GM21528 (cell line): ENCODE results near the gene NRIP1.

Source experiments
- ATAC-seq: cut with Tn5 transposase; IDR thresholded peaks from one replicate; pipeline ENCODE4 v1.9.1; 2021; ENCODE audit warnings: mild to moderate bottlenecking, moderate library complexity; ENCODE audit not compliant: unreplicated experiment, low FRiP score

The NRIP1 gene

GRCh38 chr21:15009837-15010363 lies 54.9 kb downstream of the NRIP1 start:
- no peak for ATAC-seq

DNA sequence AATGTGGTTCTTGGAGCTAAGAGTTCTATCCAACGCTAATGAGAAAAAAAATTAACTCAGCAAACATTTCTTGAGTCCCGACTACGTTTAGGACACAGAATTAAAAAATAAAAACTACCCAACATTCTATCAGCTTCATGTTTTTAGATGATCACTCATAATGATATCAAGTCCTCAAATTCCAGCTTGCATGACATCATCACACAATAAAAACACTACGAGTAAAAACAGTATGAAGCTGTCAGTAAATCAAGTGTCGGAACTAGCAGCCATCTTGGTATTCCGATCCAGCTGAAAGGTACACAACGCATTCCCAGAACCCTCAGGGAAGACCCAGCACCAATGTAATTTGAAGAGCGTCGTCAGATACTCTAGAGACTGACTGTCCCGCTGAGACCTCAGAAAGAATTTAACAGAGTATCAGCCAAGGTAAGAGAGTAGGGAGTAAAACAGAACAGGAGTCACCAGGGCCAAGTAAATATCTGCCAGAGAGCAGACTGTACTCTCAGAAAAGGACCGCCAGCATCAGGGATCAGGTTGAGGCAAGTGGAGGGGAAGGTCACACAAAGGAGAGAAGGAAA lies 57.0 kb downstream of the NRIP1 start:
- ATAC-seq, result no peak

DNA sequence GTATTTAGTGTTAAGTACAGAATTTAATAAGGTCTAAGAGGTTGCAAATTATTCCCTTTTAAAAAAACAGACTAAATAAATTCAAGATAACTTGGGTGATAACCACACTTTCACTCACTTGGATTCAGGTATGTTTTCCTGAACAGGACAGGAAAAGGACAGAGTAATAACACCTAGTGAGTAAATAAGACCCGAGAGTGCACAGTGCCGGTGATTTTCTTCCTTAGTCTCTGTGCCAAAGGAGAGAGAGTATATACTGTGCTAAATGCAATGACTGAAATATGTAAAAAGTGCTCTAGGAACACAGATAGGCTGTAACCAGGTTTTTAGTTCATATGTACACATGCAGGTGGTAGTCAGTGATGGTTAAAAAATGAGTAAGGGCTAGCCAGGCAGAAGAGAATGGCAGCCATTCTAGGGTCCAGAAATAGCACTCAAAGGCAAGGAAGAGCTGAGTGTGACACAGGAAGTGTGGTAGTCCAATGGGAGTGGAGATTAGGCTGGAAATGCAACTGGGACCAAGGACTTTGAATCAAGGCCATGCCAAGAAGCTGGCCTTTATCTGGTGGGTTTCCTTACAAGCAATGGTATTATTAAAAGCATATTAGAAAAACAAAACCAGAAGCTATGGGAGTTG lies 58.1 kb downstream of the NRIP1 start:
- no peak for ATAC-seq

DNA sequence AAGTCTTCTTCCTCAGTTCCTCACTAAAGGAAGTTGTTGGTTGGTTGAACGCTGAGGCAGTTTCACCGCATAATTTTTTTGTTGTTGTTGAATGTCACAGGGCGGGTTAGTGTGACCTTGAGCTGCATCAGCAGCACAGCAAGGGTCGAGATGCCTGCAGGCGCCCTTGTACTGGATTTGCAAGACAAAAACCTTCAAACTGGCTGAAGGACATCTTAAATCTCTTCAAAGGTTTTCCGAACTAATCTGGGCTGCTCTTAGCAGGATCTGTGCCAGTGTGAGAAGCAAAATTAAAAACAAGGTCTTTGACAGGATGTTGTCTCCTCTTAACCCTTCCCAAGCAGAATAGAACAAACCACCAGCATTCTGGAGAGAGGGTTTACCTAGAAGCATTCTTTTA lies 59.4 kb downstream of the NRIP1 start:
- ATAC-seq, result no peak

GRCh38 chr21:15004721-15005370 lies 60.0 kb downstream of the NRIP1 start:
- ATAC-seq, result no peak

DNA sequence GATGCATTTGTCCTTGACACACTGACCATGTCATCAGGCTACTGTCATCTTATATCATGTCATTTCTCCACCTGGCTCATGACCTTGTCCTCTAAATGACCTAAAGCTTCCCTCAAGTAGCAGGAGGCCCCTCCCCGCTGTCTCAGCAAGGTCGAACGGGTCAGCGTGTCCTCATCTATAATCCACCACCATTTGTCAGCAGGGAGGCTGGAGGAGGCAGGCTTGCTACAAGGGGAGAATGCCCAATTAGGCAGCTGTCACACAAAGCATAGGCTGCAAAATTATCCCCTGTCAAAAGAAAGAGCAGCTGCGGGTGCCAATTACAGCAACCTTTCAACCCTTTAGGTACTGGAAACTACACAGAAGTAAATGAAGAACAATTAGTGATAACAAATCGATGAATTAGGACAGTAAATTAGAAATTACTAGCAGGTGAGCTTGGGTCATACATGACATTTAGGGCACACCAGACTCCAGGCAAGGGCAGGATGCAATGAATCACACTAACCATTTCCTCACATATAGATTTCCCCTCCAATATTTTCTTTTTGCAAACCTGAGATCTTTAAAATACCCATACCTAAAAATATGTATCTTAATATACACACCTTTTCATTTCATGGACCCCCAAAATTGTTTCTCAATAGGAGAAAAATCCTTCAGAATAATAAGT lies 61.2 kb downstream of the NRIP1 start:
- no peak for ATAC-seq

DNA sequence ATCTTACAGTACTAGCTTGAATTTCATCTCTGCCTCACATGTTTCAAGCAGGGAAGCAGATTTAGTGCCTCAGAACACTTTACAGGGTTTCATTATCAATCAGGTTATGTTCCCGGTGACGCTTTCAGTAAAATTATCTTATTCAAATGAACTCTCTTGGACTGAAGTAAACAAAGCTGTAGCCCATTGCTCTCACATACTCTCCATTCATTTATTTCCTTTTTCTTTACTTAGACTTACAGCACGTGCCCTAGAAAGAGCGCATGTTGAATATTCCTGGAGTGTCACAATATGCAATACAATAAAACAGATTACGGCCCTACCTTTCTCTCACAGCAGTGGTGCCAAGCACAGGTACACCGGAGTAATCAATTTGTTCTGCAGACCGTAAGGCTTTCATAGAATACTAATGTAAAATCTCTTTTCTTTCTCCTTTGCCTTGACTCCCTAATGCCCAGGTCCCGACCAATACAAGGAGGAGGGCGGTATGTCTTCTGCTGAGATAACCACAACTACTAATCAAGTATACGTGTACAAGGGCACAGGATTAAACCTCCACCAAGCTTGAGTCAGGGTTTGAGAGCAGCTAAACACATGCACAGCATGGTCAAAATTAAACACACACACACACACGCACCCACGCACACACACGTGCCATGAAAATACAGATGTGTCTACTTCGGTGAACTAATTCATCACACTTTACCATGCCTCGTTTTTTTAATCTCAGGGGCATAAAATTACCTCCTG lies 62.8 kb downstream of the NRIP1 start:
- peak; percentile 82 for ATAC-seq

GRCh38 chr21:15001113-15001512 lies 63.7 kb downstream of the NRIP1 start:
- ATAC-seq, result no peak

DNA sequence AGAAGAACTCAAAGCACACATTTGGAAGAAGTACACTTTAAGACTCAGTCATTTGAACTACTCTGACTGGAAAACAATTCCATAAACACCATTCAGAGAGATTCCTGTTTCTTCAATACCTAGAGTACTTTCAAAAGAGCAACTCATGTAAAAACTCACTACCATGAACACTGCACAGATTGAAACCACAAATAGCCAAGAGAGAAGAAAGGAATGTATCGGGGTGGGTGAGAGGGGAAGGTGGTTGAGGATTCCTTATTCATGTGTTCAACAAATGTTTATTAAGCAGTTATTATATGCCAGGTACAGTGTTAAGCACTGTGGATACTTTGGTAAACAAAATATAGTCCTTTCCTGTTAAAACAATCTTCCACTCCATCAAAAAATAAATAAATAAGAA lies 64.7 kb downstream of the NRIP1 start:
- ATAC-seq, result no peak

GRCh38 chr21:14998784-14999183 lies 66.0 kb downstream of the NRIP1 start:
- no peak for ATAC-seq

DNA sequence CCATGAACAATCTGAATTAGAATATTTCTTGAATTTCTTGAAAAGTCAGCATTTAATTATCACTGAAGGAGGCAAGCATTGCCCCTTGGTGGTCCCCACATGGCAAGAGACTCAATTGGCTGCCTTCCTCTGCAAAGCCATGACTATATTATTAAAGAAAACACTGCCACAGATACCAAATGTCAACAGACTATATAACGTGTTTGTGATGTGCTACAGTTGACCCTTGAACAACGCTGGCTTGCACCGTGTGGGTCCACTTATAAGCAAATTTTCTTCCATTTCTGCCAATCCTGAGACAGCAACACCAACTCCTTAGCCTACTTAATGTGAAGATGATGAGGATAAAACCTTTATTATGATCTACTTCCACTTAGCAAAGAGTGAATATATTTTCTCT lies 66.5 kb downstream of the NRIP1 start:
- ATAC-seq, result no peak

DNA sequence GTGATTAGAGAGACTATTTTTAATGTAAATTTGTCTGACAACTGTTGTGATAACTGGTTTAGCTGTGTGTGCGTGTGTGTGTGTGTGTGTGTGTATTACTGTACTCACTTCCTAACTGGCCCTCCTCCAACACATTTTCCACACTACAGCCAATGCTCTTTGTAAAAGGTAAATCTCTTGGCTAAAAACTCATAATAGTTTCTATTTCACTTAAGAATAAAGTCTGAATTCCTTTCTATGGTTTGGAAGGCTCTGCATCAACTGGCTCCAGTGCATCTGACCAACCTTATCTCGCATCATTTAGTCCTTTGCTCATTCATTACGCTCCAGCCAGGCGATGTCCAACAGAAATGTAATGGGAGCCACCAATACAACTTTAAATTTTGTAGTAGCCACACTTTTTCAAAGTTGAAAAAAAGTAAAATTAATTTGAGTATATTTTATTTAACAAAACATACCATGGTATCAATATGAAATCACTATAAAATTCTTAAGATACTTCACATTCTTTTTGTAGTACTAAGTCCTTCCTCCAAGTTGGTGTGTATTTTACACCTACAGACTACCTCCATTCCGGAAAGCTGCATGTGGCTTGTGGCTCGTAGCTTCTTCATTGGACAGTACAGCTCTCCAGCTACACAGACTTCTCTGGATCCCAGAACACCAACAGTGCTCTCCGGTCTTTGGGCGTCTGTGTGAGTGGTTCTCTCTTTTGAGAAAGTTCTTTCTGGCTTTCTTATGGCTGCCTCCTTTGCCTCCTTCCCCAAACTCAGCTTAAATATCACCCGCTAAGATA lies 68.9 kb downstream of the NRIP1 start:
- no peak for ATAC-seq

DNA sequence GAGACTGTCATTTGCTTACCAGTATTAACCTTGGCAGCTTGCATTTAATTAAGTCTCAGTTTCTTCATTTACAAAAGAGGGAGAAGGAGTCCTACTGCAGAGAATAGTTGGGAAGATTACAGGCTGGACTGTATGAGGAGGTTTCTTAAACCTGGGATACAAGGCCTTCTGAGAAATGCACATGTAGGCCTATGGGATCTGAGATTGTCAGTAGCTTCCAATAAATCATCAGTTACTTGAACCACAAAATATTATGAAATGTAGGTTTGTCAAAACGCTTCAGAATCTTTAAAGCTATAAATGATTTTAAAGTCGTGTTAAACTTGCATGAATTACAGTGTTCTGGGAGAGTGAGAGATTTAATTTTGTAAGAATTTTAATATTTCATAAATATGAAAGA lies 69.6 kb downstream of the NRIP1 start:
- no peak for ATAC-seq

DNA sequence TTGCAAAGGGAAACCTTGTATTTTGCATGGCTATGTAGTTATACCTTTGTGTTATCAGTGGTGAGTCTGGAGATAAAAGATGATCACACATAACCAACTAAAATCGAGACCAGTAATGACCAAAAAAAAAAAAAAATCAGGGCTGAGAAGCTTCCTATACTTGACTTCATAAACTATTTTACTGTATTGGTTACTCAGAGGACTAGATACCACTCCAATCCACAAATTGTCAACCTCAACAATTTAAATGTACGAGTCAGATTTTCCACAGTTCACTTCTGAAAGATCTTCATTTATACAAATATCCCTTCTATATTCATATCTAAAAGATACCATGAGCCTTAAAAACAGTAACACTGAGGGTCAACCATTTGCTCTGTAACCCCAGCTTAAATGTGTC lies 71.7 kb downstream of the NRIP1 start:
- no peak for ATAC-seq

GRCh38 chr21:14991957-14992356 lies 72.8 kb downstream of the NRIP1 start:
- ATAC-seq, result no peak

GRCh38 chr21:14989359-14989758 lies 75.4 kb downstream of the NRIP1 start:
- ATAC-seq, result no peak

- ATAC-seq, result no peak
Observed at GRCh38 chr21:14988760-14989159, 76.0 kb downstream of the NRIP1 start.

- no peak for ATAC-seq
Observed at GRCh38 chr21:14987370-14988170, 77.2 kb downstream of the NRIP1 start.

DNA sequence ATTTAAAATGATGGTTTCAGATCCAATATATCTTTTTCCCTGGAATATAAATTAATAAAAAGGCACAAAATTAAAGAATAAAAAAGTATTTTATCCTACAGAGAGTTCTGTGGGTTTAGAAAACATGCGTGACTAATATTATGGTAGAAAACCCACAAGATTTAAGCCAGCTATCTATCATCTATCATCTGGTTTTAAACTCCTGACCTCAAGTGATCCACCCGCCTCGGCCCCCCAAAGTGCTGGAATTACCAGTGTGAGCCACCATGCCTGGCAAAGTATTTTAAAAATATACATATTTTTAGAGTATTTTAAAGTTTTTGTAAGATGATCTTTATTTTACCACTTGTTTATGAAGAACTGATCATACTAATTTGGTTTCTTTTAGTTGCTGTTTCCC lies 79.5 kb downstream of the NRIP1 start:
- ATAC-seq, result no peak
